H1 (cell line): ENCODE data around the gene CHD9NB.

ENCODE experiments used
- BRCA1 ChIP-seq: IDR thresholded peaks from 2 replicates; pipeline ENCODE4 v1.6.1; 2012; ENCODE audit warnings: low read depth, low read length, improper control_type of control experiment
- CTCF ChIP-seq, 3 experiments: IDR thresholded peaks; 1 replicate in 2 of 3; 2 replicates in 1 of 3; pipeline versions ENCODE4 v1.5.1 to v1.6.1; 2011; ENCODE audit warnings: low read length in 3 of 3, mild to moderate bottlenecking in 3 of 3, inconsistent platforms in 2 of 3, low read depth in 1 of 3, moderate library complexity in 1 of 3; ENCODE audit not compliant: insufficient read depth in 1 of 3; ENCODE audit errors: control extremely low read depth in 1 of 3
- GABPA ChIP-seq: IDR thresholded peaks from 2 replicates; pipeline ENCODE4 v1.6.1; 2011; ENCODE audit warnings: mild to moderate bottlenecking, low read length, moderate library complexity, borderline replicate concordance; ENCODE audit not compliant: insufficient read depth
- POLR2A ChIP-seq, 2 experiments: IDR thresholded peaks; 1 replicate in 1 of 2; 2 replicates in 1 of 2; pipeline ENCODE4 v1.6.1; 2011; ENCODE audit warnings: low read depth in 2 of 2, low read length in 2 of 2, mild to moderate bottlenecking in 2 of 2; ENCODE audit errors: control extremely low read depth in 1 of 2
- POLR2AphosphoS5 ChIP-seq: IDR thresholded peaks from 2 replicates; pipeline ENCODE4 v1.6.1; 2011; ENCODE audit warnings: low read depth, low read length
- POU5F1 ChIP-seq: IDR thresholded peaks from 2 replicates; pipeline ENCODE4 v1.6.1; 2011; ENCODE audit warnings: low read depth, mild to moderate bottlenecking, low read length, moderate library complexity
- USF2 ChIP-seq: IDR thresholded peaks from 2 replicates; pipeline ENCODE4 v1.6.1; 2011; ENCODE audit warnings: low read length, improper control_type of control experiment

- no peak for TF ChIP-seq POLR2A (IDR thresholded peaks at IDR 0.05; ENCODE audit: control extremely low read depth in 1 of 2, low read depth in 2 of 2, low read length in 2 of 2)
- no peak for TF ChIP-seq CTCF (IDR thresholded peaks at IDR 0.05; ENCODE audit: control extremely low read depth in 1 of 3, insufficient read depth in 1 of 3, low read depth in 1 of 3, low read length in 3 of 3)
- no peak for TF ChIP-seq GABPA
- TF ChIP-seq USF2 = no peak
- TF ChIP-seq BRCA1 = no peak
- no peak for TF ChIP-seq POLR2AphosphoS5
- no peak for TF ChIP-seq POU5F1
Observed at GRCh38 chr16:52993179-52993578, 59.5 kb downstream of the CHD9NB start.
